HL-60/S4 treated with retinoic acid at 250 ng/mL for 4 days and 3 days (cell line): ENCODE data around the gene HYPK.
"Not testable (repeated sequence)": the region's sequence is repeated elsewhere in the genome, so short reads cannot be mapped to it uniquely, and the experiment has no call there.

Source experiments
- in situ Hi-C: fragments of 300-500 bp; cut with MboI; formaldehyde crosslinking; loops from 2 replicates; pipeline ENCODE4 v1.7.0; 2022; ENCODE audit warnings: low sequenced_read_pairs

Gene HYPK

GRCh38 chr15:43832485-43832884 lies 32.1 kb downstream of the HYPK start:
- in situ Hi-C loops = not testable (repeated sequence)

- in situ Hi-C loops = no loop called here
Observed at GRCh38 chr15:43845421-43845820, 45.0 kb downstream of the HYPK start.

- in situ Hi-C loops = no loop called here
Observed at GRCh38 chr15:43851251-43851650, 50.9 kb downstream of the HYPK start.

GRCh38 chr15:43852607-43853006 lies 52.2 kb downstream of the HYPK start:
- in situ Hi-C loops = no loop called here
